ENCODE data around the gene DHFR2. TPM values are rescaled to one million over a fixed set of nuclear protein-coding genes. Genes with fewer than 3 reads are reported as not detected.

The DHFR2 gene
- total RNA-seq, 3 donors from 2014 or later (not counting 1 experiment from before 2014, with no cell fraction given) = 2.5 to 5.0 (median 3.9) TPM

- peak overlapping the region; percentile 53 to 57 for H3K27ac Mint-ChIP-seq
- Histone ChIP-seq H3K27me3 (ENCODE audit: control insufficient read depth, insufficient read depth, low read length) (no peaks in the 10 kb centered on the region), H3K4me3 (ENCODE audit: low read length) (no peak overlapping the region), H3K4me1 (ENCODE audit: control insufficient read depth, insufficient read depth, low read length) (no peaks in the 10 kb centered on the region), H3K27ac (ENCODE audit: low read length) (no peak overlapping the region), H3K9me3 (ENCODE audit: control insufficient read depth, insufficient read depth, low read length) (no peaks in the 10 kb centered on the region), H3K36me3 (ENCODE audit: control insufficient read depth, insufficient read depth, low read length) (peaks cover 19% of the 10 kb centered on the region)
- H3K27me3 Mint-ChIP-seq (ENCODE audit: low read depth in 2 of 2) = no peaks in the 10 kb centered on the region
- peaks cover 9% of the 10 kb centered on the region for H3K36me3 Mint-ChIP-seq
- WGBS (ENCODE audit: insufficient coverage) = 92% methylated on average over 3 of the region's 4 CpGs
- no peak for DNase-seq
- peaks cover 0 to 3% of the 10 kb centered on the region in 2 donors for H3K9me3 Mint-ChIP-seq
- no peak for TF ChIP-seq CTCF (IDR thresholded peaks at IDR 0.05)
- peak; percentile 43 to 52 (median 46) for ATAC-seq
- intact Hi-C loops (cut with micrococcal nuclease) = no loop called here
- H3K4me3 Mint-ChIP-seq = no peak overlapping the region
- peaks cover 48 to 56% of the 10 kb centered on the region in 2 donors for H3K4me1 Mint-ChIP-seq
Observed at GRCh38 chr3:94071713-94072284, 9.1 kb upstream of the DHFR2 start.

GRCh38 chr3:94070341-94070911 is 7.7 kb upstream of the DHFR2 start:
- TF ChIP-seq CTCF (IDR thresholded peaks at IDR 0.05) = no peak
- DNase-seq (no peak), ATAC-seq (no peak)
- H3K27me3 ChIP-seq (ENCODE audit: control insufficient read depth, insufficient read depth, low read length) = no peaks in the 10 kb centered on the region
- intact Hi-C loops (cut with micrococcal nuclease) = no loop called here
- peaks cover 58 to 61% of the 10 kb centered on the region in 2 donors for H3K4me1 Mint-ChIP-seq
- peaks cover 0 to 3% of the 10 kb centered on the region in 2 donors for H3K9me3 Mint-ChIP-seq
- H3K27ac ChIP-seq (ENCODE audit: low read length) = no peak overlapping the region
- no peaks in the 10 kb centered on the region for H3K27me3 Mint-ChIP-seq (ENCODE audit: low read depth in 2 of 2)
- H3K27ac Mint-ChIP-seq = peak overlapping the region in 1 of 2 donors; percentile 42
- H3K36me3 Mint-ChIP-seq = peaks cover 9% of the 10 kb centered on the region
- H3K36me3 ChIP-seq (ENCODE audit: control insufficient read depth, insufficient read depth, low read length) = peaks cover 19% of the 10 kb centered on the region
- H3K9me3 ChIP-seq (ENCODE audit: control insufficient read depth, insufficient read depth, low read length) = no peaks in the 10 kb centered on the region
- 91% methylated on average over 6 of the region's 6 CpGs for WGBS (ENCODE audit: insufficient coverage)
- no peak overlapping the region for H3K4me3 ChIP-seq (ENCODE audit: low read length)
- H3K4me1 ChIP-seq (ENCODE audit: control insufficient read depth, insufficient read depth, low read length) = no peaks in the 10 kb centered on the region
- H3K4me3 Mint-ChIP-seq = no peak overlapping the region

DNA sequence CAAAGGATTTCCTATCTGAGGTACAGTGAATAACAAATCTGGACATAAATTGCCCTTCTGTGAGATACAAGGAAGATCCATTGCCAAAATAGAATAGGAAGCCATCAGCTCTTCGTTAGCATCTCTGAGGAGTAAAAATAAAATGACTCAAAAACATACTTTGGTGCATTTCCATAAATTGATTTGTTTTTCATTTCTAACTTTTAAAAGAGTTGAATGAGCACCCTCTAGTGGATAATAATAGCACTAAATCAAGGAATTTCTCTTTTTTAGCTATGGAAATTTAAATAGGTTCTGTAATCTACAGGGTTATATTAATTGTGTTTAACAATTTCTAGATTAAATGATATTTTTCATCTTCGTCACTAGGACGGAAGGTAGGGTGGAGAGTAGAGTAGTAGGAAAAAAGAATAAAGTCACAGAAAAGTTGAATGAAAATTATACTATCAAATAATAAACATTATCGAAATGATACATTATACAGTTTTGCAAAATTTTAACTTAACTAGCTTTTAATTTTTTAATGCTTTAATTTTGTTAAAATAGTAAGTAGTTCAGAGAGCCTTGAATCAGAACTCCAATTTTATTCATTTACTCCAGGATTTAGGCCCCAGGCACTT is 6.6 kb upstream of the DHFR2 start:
- Histone ChIP-seq H3K27me3 (ENCODE audit: control insufficient read depth, insufficient read depth, low read length) (no peaks in the 10 kb centered on the region), H3K36me3 (ENCODE audit: control insufficient read depth, insufficient read depth, low read length) (peaks cover 19% of the 10 kb centered on the region), H3K9me3 (ENCODE audit: control insufficient read depth, insufficient read depth, low read length) (no peaks in the 10 kb centered on the region), H3K4me3 (ENCODE audit: low read length) (no peak overlapping the region), H3K4me1 (ENCODE audit: control insufficient read depth, insufficient read depth, low read length) (no peaks in the 10 kb centered on the region), H3K27ac (ENCODE audit: low read length) (no peak overlapping the region)
- peaks cover 0 to 3% of the 10 kb centered on the region in 2 donors for H3K9me3 Mint-ChIP-seq
- peaks cover 61 to 62% of the 10 kb centered on the region in 2 donors for H3K4me1 Mint-ChIP-seq
- WGBS (ENCODE audit: insufficient coverage) = 20% methylated on average over 1 of the region's 4 CpGs
- H3K4me3 Mint-ChIP-seq = no peak overlapping the region
- peaks cover 9% of the 10 kb centered on the region for H3K36me3 Mint-ChIP-seq
- TF ChIP-seq CTCF (IDR thresholded peaks at IDR 0.05) = peak; percentile 76
- intact Hi-C loops (cut with micrococcal nuclease) = loop anchor here (1.0 kb wide), 1 partner anchor 65 kb away; no protein-coding TSS in a partner anchor
- DNase-seq = peak in 1 of 2 donors; percentile 39
- peak in 1 of 3 donors; percentile 39 for ATAC-seq
- H3K27ac Mint-ChIP-seq = peak overlapping the region; percentile 46 to 67
- no peaks in the 10 kb centered on the region for H3K27me3 Mint-ChIP-seq (ENCODE audit: low read depth in 2 of 2)

Measured in natural killer cell (primary cell).